Mononuclear cell (primary cell): ENCODE measurements around the gene DCST2. TPM values are rescaled to one million over a fixed set of nuclear protein-coding genes. Genes with fewer than 3 reads are reported as not detected.

ENCODE experiments used
- H3K27me3 ChIP-seq: 2 replicates; pipeline ENCODE4 v1.6.0; 2011; ENCODE audit warnings: low read length, control low read depth; ENCODE audit not compliant: insufficient read depth
- H3K4me1 ChIP-seq: 2 replicates; pipeline ENCODE4 v1.5.1; 2011; ENCODE audit warnings: mild to moderate bottlenecking, low read length, control low read depth; ENCODE audit not compliant: insufficient read depth
- H3K4me3 ChIP-seq: 2 replicates; pipeline ENCODE4 v1.5.1; 2011; ENCODE audit warnings: mild to moderate bottlenecking, low read length, moderate library complexity
- H3K9me3 ChIP-seq: 2 replicates; pipeline ENCODE4 v1.5.1; 2011; ENCODE audit warnings: low read depth, mild to moderate bottlenecking, control low read depth, low read length
- total RNA-seq: library from RNA; depleted of rRNA; stranded (reverse); fragments of >200 nt; gene quantifications from one replicate; pipeline ENCODE4 v1.2.3, GENCODE V29; 2012

The DCST2 gene
- 0.10 TPM for total RNA-seq

- no peaks in the 10 kb centered on the region for H3K9me3 ChIP-seq
- H3K4me1 ChIP-seq: peaks cover 20% of the 10 kb centered on the region
- H3K27me3 ChIP-seq: no peaks in the 10 kb centered on the region
- H3K4me3 ChIP-seq: no peak within 1 kb of the TSS
Measured at GRCh38 chr1:155033524-155033923, at the start of gene DCST2, which contains the start of gene DCST1. TSS of gene DCST2 (minus strand) at chr1:155033781. CDS start at chr1:155033701, 80 bp downstream. TSS of gene DCST1 (plus strand) at chr1:155033824. CDS start at chr1:155034037, 213 bp downstream.

DNA sequence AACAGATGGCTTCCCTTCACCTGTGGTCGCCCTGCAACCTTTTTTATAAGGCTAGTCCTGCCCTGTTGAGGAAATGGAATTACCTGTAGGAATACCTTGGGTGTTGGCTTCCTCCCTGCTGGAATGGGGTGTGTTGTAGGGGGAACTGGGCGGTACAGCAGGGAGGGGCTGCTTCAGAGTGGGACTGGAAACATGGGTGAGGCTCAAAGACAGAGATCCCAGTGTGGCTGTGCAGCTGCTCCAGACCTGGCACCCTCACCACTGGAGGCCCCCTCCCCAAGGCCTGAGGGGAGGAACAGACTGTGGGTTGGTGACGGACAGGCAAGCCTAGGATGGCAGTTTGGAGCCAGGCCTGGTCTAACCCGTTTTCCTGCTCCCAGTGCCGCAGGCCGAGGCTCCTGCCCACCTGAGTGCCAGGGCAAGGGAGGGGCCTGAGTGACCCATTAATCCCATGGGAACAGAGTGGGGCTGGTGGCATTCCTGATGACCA is 49.5 kb upstream of the DCST2 start:
- Histone ChIP-seq H3K9me3 (no peaks in the 10 kb centered on the region), H3K4me3 (no peak overlapping the region), H3K4me1 (peaks cover 76% of the 10 kb centered on the region)

DNA sequence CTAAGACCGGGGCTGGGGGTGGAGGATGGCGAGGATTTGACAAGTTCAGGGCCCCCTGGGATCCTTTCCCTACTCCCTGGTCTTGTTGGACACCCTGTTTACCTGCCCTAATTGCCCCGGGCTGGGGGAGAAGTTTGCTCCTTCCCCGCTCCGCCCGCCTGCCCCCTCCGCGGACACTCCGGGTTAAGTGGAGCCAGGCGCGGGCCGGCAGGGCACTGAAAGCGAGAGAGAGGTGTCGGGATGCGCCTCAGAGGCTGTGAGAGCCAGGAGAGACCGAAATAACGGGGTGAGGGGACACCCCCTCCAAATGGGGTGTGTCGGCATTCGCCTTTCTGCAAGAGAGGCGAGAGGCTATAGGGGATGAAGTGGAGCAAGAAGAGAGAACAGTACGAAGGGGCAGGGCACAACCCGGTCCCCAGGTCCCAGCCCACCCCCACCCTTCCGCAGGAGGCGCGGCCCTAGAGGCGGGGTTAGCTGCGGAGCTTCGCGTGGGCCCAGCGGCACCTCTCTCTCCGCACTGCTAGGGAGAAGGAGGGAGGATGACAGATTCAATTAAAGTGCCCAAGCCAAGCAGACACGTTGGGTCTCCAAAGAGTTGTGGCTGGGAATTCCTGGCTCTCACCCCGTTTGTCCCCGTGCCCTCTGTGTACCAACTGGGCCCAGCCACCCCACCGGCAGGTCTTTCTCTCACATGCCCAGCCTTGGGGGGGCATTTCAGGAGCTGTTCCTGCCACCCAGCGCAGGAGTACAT is 48.9 kb upstream of the DCST2 start:
- Histone ChIP-seq H3K4me3 (no peak overlapping the region), H3K27me3 (peaks cover 58% of the 10 kb centered on the region)

More for the DNA sequence above, 49.5 kb upstream of the DCST2 start:
- peaks cover 54% of the 10 kb centered on the region for H3K27me3 ChIP-seq

DNA sequence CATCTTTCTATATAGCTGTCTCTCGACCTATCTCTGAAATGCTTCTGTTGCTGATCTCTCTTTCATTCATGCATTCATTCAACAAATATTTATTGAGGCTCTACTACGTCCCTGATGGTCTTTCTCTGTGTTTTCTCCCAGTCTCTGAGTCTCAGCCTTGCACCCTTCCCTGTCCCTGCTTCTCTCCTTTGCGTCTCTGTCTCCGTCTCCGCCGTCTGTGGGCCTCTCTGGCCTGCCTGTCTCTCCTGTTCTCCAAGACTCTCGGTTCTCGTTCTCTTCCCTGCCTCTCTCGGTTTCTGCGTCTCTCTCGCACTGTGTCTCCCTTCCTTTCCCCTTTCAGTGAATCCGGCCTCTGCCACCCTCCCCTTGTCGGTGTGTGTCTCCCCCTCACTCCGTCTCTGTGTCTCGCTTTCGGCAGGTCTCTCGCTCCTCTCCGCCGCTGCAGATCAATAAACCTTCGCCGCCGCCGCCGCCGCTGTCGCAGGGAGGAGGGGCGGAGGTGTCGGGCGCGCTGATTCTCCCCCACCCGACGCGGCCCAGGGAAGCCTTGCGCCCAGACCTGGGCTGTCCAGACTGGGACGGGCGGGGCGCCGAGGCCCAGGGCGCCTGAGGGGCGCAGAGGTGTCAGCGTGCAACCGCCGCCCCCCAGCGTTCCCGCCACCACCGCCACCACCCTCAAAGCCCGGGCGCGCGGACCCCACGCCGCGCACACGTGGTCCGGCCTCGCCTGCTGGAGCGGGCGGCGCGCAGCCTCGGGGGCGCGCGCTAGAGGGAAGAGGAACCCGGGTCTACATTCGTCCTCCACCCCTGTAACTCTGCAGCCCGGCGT is 48.1 kb upstream of the DCST2 start:
- no peak overlapping the region for H3K4me3 ChIP-seq
- H3K27me3 ChIP-seq: peaks cover 58% of the 10 kb centered on the region

More for the DNA sequence above, 48.9 kb upstream of the DCST2 start:
- Histone ChIP-seq H3K9me3 (no peaks in the 10 kb centered on the region), H3K4me1 (peaks cover 76% of the 10 kb centered on the region)

GRCh38 chr1:155080312-155081228 is 47.0 kb upstream of the DCST2 start:
- Histone ChIP-seq H3K9me3 (no peaks in the 10 kb centered on the region), H3K27me3 (peaks cover 58% of the 10 kb centered on the region), H3K4me3 (no peak overlapping the region), H3K4me1 (peaks cover 63% of the 10 kb centered on the region)

More for the DNA sequence above, 48.1 kb upstream of the DCST2 start:
- Histone ChIP-seq H3K4me1 (peaks cover 74% of the 10 kb centered on the region), H3K9me3 (no peaks in the 10 kb centered on the region)

- Histone ChIP-seq H3K9me3 (no peaks in the 10 kb centered on the region), H3K4me1 (peaks cover 60% of the 10 kb centered on the region), H3K4me3 (no peak overlapping the region), H3K27me3 (peaks cover 58% of the 10 kb centered on the region)
Measured at GRCh38 chr1:155079487-155080311, 46.1 kb upstream of the DCST2 start.

GRCh38 chr1:155079210-155079486 is 45.6 kb upstream of the DCST2 start:
- Histone ChIP-seq H3K27me3 (peaks cover 57% of the 10 kb centered on the region), H3K4me1 (peaks cover 55% of the 10 kb centered on the region), H3K4me3 (no peak overlapping the region), H3K9me3 (no peaks in the 10 kb centered on the region)

DNA sequence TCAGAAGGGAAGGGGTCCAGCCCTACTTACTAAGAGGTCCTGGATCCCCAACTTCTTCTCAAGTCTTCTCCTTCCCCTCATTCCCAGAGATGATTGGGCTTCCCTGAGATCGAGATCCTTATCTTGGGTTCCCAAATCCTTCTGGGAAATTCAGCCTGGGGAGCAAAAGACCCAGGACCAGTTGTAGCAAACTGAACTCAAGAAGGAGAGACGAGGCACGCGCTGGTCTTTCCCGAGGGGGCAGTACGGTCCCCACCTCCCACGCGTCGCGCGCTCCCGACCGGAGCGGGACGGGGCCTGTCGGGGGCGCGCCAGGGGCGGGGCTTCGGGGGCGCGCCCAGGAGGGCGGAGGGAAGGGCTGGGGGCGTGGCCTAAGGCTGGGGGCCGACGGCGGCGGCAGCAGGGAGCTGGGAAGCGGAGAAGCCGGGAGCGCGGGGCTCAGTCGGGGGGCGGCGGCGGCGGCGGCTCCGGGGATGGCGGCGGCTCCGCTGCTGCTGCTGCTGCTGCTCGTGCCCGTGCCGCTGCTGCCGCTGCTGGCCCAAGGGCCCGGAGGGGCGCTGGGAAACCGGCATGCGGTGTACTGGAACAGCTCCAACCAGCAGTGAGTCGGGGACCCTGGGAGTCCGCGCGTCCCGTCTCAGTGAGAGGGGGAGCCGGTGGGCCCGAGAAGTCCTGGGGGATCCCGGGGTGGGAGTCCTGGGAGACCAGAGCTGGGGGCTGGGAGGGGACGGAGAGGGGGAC is 45.1 kb upstream of the DCST2 start, which contains the start of gene EFNA3:
Gene EFNA3, plus strand, starts transcription at position 369 of the 741 bp plus-strand sequence. Its CDS starts 105 bp downstream, at position 474.
- H3K27me3 ChIP-seq: peaks cover 52% of the 10 kb centered on the region
- no peaks in the 10 kb centered on the region for H3K9me3 ChIP-seq
- H3K4me1 ChIP-seq: peaks cover 52% of the 10 kb centered on the region
- H3K4me3 ChIP-seq: no peak within 1 kb of the TSS

DNA sequence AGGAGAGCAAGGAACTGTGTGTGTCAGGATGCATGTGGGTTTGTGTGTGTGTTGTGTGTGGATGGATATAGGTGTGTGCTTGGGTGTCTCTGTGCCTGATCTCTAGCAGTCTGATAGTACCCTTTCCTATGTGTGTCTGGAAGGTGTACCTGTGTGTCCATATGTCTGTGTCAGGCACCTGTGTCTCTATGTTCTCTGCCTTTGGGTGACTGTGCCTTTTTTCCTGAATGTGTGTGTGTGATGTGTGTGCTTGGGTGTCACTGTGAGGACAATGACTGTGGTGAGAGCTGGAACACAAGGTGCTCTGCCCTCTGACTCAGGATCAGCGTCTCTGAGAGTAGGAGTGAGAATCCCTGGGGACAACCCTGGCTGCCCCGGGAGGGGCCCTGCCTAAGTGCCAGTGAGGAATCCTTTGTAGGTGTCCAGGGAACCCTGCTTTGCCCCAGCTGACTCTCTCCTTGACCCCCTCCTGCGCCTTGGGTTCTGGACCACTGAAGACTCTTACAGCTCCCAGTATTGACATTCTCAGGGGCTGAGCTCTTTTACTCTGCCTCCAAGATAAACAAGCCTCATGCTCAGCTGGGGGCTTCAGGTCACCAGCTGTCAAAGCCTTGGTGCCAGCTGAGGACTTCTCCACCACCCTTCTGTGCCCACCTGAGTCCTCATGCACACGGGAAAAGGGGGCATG is 44.3 kb upstream of the DCST2 start:
- H3K4me3 ChIP-seq: no peak overlapping the region
- peaks cover 45% of the 10 kb centered on the region for H3K27me3 ChIP-seq
- peaks cover 51% of the 10 kb centered on the region for H3K4me1 ChIP-seq
- H3K9me3 ChIP-seq: no peaks in the 10 kb centered on the region

DNA sequence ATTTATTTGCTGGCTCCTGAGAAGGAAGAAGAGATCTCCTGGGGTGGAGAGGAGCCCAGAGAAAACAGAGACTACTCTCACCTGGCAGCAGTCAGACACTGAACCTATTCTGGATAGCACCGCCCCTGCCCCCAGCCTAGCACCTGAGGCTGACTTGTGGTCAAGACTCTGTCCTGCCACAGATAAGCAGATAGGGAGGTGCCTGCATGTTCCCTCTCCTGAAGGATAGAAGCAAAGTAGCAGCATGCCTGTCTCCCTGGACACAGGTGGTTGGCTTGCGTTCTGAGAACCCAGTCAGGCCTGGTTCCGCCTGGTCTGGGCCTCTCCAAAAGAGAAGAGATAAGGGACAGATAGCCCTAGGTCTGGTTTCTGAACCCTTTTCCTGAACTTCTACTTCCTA is 43.8 kb upstream of the DCST2 start:
- H3K4me1 ChIP-seq: peaks cover 45% of the 10 kb centered on the region
- H3K27me3 ChIP-seq: peaks cover 39% of the 10 kb centered on the region
- H3K9me3 ChIP-seq: no peaks in the 10 kb centered on the region
- H3K4me3 ChIP-seq: no peak overlapping the region

GRCh38 chr1:155076371-155076770 is 42.8 kb upstream of the DCST2 start:
- peaks cover 31% of the 10 kb centered on the region for H3K27me3 ChIP-seq
- no peak overlapping the region for H3K4me3 ChIP-seq
- H3K9me3 ChIP-seq: no peaks in the 10 kb centered on the region
- peaks cover 42% of the 10 kb centered on the region for H3K4me1 ChIP-seq

DNA sequence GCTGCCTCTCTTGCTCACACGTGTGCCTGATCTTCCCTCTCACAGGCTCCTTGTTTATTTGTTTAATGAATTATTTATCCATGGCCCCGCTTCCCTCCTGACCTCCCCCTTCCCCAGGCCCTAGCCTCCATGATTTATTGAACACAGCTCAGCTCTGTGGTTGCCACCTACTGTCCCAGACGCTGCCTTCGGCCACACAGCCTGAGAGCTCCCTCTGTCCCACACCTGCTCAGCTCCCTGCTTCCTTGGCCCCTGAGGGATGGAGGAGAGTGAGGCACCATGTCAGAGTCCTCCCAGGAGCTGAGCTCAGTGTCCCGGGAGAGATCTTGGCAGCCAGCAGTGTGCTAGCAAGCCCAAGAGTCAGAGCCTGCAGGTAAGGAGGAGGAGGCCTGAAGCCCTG is 42.0 kb upstream of the DCST2 start:
- peaks cover 42% of the 10 kb centered on the region for H3K4me1 ChIP-seq
- H3K4me3 ChIP-seq: no peak overlapping the region
- peaks cover 23% of the 10 kb centered on the region for H3K27me3 ChIP-seq
- no peaks in the 10 kb centered on the region for H3K9me3 ChIP-seq
